ENCODE results near the gene ELK1. TPM values are rescaled to one million over a fixed set of nuclear protein-coding genes. Genes with fewer than 3 reads are reported as not detected.
"Not testable (repeated sequence)": the region's sequence is repeated elsewhere in the genome, so short reads cannot be mapped to it uniquely, and the experiment has no call there.

Gene ELK1
- 10 to 100 TPM in 1 of 2 donors, 1 to 10 TPM in 1; 6.2 to 13.3 TPM for polyA plus RNA-seq

GRCh38 chrX:47650164-47651042 lies at the start of gene ELK1:
Gene ELK1 (minus strand): TSS chrX:47650563. CDS start chrX:47641441, 9,122 bp downstream.
- H3K36me3 ChIP-seq (ENCODE audit: control insufficient read depth in 2 of 2, insufficient read depth in 2 of 2, low read length in 1 of 2): no peaks in the 10 kb centered on the region
- H3K4me1 ChIP-seq (ENCODE audit: control insufficient read depth in 2 of 2, insufficient read depth in 2 of 2, low read length in 1 of 2): peaks cover 0 to 2% of the 10 kb centered on the region in 2 donors
- H3K9me3 ChIP-seq (ENCODE audit: control insufficient read depth in 2 of 2, insufficient read depth in 1 of 2, low read depth in 1 of 2, low read length in 1 of 2): no peaks in the 10 kb centered on the region
- H3K27me3 ChIP-seq (ENCODE audit: control insufficient read depth in 1 of 2, insufficient read depth in 2 of 2, low read length in 2 of 2): no peaks in the 10 kb centered on the region
- H3K27ac ChIP-seq (ENCODE audit: low read depth in 2 of 2, low read length in 1 of 2): peak within 1 kb of the TSS; percentile 73 to 80
- H3K4me3 ChIP-seq (ENCODE audit: low read depth in 1 of 2, low read length in 2 of 2): peak within 1 kb of the TSS; percentile 49 to 86
- WGBS, 2 donors: 0 to 40% methylated on average over 61 to 64 of the region's 65 CpGs

- Histone ChIP-seq H3K27me3 (ENCODE audit: control insufficient read depth in 1 of 2, insufficient read depth in 2 of 2, low read length in 2 of 2) (no peaks in the 10 kb centered on the region), H3K9me3 (ENCODE audit: control insufficient read depth in 2 of 2, insufficient read depth in 1 of 2, low read depth in 1 of 2, low read length in 1 of 2) (no peaks in the 10 kb centered on the region), H3K4me3 (ENCODE audit: low read depth in 1 of 2, low read length in 2 of 2) (no peak overlapping the region), H3K27ac (ENCODE audit: low read depth in 2 of 2, low read length in 1 of 2) (no peak overlapping the region), H3K36me3 (ENCODE audit: control insufficient read depth in 2 of 2, insufficient read depth in 2 of 2, low read length in 1 of 2) (no peaks in the 10 kb centered on the region), H3K4me1 (ENCODE audit: control insufficient read depth in 2 of 2, insufficient read depth in 2 of 2, low read length in 1 of 2) (no peaks in the 10 kb centered on the region)
- 55 to 57% methylated on average over 1 of the region's 1 CpG for WGBS, 2 donors
Observed at GRCh38 chrX:47697181-47697580, 46.8 kb upstream of the ELK1 start.

DNA sequence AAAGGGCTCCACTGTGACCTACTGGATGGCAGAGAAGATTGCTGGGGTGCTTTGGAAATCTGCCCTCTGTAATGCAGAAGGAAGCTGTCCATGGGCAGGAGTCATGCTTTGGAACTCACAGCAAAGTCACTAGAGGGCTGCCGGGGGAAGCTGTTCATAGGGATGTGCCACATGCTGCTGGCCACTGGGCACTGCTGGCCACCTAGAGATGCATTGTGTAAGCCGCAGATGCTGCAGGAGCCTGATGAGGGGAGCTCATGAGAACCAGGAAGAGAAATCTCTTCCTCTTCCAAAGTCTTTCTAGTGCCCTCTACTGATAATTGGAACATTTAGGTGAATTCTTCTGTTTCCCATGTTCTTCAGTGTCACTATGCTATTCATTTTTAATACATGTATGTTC lies 39.8 kb upstream of the ELK1 start:
- Histone ChIP-seq H3K9me3 (ENCODE audit: control insufficient read depth in 2 of 2, insufficient read depth in 1 of 2, low read depth in 1 of 2, low read length in 1 of 2) (no peaks in the 10 kb centered on the region), H3K4me3 (ENCODE audit: low read depth in 1 of 2, low read length in 2 of 2) (no peak overlapping the region), H3K36me3 (ENCODE audit: control insufficient read depth in 2 of 2, insufficient read depth in 2 of 2, low read length in 1 of 2) (no peaks in the 10 kb centered on the region), H3K27ac (ENCODE audit: low read depth in 2 of 2, low read length in 1 of 2) (no peak overlapping the region), H3K4me1 (ENCODE audit: control insufficient read depth in 2 of 2, insufficient read depth in 2 of 2, low read length in 1 of 2) (no peaks in the 10 kb centered on the region), H3K27me3 (ENCODE audit: control insufficient read depth in 1 of 2, insufficient read depth in 2 of 2, low read length in 2 of 2) (no peaks in the 10 kb centered on the region)
- WGBS, 2 donors: 48 to 67% methylated on average over 2 of the region's 2 CpGs

DNA sequence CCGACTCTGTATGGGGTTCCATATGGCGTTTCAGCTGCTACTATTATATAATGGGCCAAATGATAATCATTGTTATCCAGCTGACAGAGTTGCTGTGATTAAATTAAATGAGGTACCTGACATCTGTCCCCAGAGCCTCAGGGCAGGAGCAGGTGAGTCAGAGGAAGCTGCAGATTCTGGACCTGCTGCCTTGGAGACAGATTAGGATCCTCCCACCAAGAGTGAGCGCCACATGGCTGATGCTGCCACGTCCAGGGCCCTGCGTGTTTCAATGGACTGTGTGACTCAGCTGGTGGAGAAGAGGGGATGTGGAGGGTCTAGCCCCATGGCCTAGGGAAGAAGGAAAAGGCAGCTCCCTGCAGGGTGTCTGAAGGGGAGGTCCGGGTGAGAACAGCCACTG lies 36.9 kb upstream of the ELK1 start:
- 47 to 51% methylated on average over 6 of the region's 6 CpGs for WGBS, 2 donors
- Histone ChIP-seq H3K27ac (ENCODE audit: low read depth in 2 of 2, low read length in 1 of 2) (no peak overlapping the region), H3K9me3 (ENCODE audit: control insufficient read depth in 2 of 2, insufficient read depth in 1 of 2, low read depth in 1 of 2, low read length in 1 of 2) (no peaks in the 10 kb centered on the region), H3K4me1 (ENCODE audit: control insufficient read depth in 2 of 2, insufficient read depth in 2 of 2, low read length in 1 of 2) (no peaks in the 10 kb centered on the region), H3K4me3 (ENCODE audit: low read depth in 1 of 2, low read length in 2 of 2) (no peak overlapping the region), H3K27me3 (ENCODE audit: control insufficient read depth in 1 of 2, insufficient read depth in 2 of 2, low read length in 2 of 2) (no peaks in the 10 kb centered on the region), H3K36me3 (ENCODE audit: control insufficient read depth in 2 of 2, insufficient read depth in 2 of 2, low read length in 1 of 2) (no peaks in the 10 kb centered on the region)

DNA sequence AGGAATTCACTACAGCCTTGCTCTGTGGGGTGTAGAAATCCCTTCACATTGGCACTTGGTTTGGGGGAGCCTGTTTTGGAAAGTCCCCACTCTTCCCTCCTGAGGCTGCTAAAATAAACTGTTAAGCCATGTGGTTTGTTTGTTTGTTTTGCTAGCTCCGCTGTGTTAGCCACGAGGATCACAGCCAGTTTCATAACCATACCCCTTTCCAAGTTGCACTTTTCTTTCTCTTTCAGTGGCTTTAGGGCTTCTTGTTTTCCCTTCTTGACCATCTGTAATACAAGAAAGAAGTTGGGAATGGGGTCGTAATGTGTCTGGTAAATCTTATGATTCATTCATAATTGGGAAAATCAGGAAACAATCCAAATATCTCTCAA lies 33.5 kb upstream of the ELK1 start:
- WGBS, 2 donors: 50 to 60% methylated on average over 3 of the region's 3 CpGs

DNA sequence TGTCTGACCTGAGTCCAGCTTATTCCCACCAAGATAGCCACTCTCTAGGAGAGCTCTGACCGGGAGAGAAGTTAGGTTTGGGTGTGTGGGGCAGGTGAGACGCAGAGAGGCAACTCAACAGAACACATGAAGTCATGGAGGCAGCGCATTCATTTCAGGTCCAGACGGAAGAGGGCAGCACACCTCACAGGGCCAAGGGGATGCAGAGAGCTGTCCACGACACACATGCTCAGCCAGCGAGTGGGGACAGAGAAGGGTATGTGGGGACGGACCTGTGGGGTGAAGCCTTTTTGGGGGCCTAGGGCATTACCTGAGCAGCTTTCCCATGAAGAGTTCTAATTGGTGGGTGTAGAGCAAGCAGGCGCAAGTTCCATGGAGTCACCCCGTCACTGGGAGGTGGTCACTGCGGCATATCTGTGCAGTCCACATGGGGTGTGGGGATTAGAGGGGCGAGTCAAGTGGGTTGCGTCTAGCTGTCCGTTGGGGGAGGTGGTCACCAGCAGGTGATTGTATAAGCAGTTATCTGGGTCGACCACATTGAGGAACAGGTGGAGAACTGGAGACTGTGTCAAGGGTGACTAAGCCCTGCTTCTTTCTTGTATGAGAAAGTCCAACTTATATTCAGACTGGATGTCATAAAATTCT lies 32.9 kb upstream of the ELK1 start:
- Histone ChIP-seq H3K4me1 (ENCODE audit: control insufficient read depth in 2 of 2, insufficient read depth in 2 of 2, low read length in 1 of 2) (no peaks in the 10 kb centered on the region), H3K4me3 (ENCODE audit: low read depth in 1 of 2, low read length in 2 of 2) (no peak overlapping the region), H3K27ac (ENCODE audit: low read depth in 2 of 2, low read length in 1 of 2) (no peak overlapping the region), H3K9me3 (ENCODE audit: control insufficient read depth in 2 of 2, insufficient read depth in 1 of 2, low read depth in 1 of 2, low read length in 1 of 2) (no peaks in the 10 kb centered on the region), H3K36me3 (ENCODE audit: control insufficient read depth in 2 of 2, insufficient read depth in 2 of 2, low read length in 1 of 2) (no peaks in the 10 kb centered on the region), H3K27me3 (ENCODE audit: control insufficient read depth in 1 of 2, insufficient read depth in 2 of 2, low read length in 2 of 2) (peaks cover 0 to 4% of the 10 kb centered on the region in 2 donors)
- WGBS, 2 donors: 78 to 89% methylated on average over 14 of the region's 14 CpGs

More for the DNA sequence above, 33.5 kb upstream of the ELK1 start:
- Histone ChIP-seq H3K4me3 (ENCODE audit: low read depth in 1 of 2, low read length in 2 of 2) (no peak overlapping the region), H3K27ac (ENCODE audit: low read depth in 2 of 2, low read length in 1 of 2) (no peak overlapping the region), H3K36me3 (ENCODE audit: control insufficient read depth in 2 of 2, insufficient read depth in 2 of 2, low read length in 1 of 2) (no peaks in the 10 kb centered on the region), H3K4me1 (ENCODE audit: control insufficient read depth in 2 of 2, insufficient read depth in 2 of 2, low read length in 1 of 2) (no peaks in the 10 kb centered on the region), H3K9me3 (ENCODE audit: control insufficient read depth in 2 of 2, insufficient read depth in 1 of 2, low read depth in 1 of 2, low read length in 1 of 2) (no peaks in the 10 kb centered on the region), H3K27me3 (ENCODE audit: control insufficient read depth in 1 of 2, insufficient read depth in 2 of 2, low read length in 2 of 2) (peaks cover 0 to 4% of the 10 kb centered on the region in 2 donors)

DNA sequence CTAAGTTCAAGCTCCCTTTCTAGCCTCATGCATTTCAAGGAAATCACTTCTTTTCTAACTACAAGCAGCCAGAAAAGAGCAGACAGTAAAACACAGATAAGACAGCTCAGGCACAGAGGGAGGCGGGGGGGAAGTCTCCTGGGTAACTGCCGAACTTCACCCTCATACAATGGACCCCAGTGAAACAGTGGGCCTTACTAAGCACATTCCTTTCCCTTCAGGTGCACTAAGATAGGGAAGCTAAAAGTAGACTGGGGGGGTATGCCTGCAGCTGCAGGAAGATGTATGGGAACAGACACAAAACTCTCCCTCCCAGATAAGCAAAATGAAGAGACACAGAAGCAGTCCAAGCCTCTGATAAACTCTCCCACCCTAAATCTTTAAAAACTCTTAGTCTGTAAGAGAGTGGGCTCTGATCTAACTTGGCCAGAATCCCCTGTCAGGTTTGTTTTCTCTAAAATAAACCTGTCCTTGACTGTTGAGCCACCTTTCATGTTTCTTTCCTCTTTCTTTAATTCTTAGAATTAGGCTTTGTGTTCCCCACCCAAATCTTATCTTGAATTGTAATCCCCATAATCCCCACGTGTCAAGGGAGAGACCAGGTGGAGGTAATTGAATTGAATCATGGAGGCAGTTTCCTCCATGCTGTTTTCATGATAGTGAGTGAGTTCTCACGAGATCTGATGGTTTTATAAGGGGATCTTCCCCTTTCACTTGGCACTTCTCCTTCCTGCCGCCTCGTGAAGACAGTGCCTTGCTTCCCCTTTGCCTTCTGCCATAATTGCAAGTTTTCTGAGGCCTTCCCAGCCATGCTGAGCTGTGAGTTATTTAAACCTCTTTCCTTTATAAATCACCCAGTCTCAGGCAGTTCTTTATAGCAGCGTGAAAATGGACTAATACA lies 25.8 kb upstream of the ELK1 start:
- H3K27me3 ChIP-seq (ENCODE audit: control insufficient read depth in 1 of 2, insufficient read depth in 2 of 2, low read length in 2 of 2); H3K27ac ChIP-seq (ENCODE audit: low read depth in 2 of 2, low read length in 1 of 2); H3K36me3 ChIP-seq (ENCODE audit: control insufficient read depth in 2 of 2, insufficient read depth in 2 of 2, low read length in 1 of 2); H3K4me1 ChIP-seq (ENCODE audit: control insufficient read depth in 2 of 2, insufficient read depth in 2 of 2, low read length in 1 of 2); H3K9me3 ChIP-seq (ENCODE audit: control insufficient read depth in 2 of 2, insufficient read depth in 1 of 2, low read depth in 1 of 2, low read length in 1 of 2); H3K4me3 ChIP-seq (ENCODE audit: low read depth in 1 of 2, low read length in 2 of 2): not testable (repeated sequence)
- 64 to 75% methylated on average over 7 of the region's 7 CpGs for WGBS, 2 donors

DNA sequence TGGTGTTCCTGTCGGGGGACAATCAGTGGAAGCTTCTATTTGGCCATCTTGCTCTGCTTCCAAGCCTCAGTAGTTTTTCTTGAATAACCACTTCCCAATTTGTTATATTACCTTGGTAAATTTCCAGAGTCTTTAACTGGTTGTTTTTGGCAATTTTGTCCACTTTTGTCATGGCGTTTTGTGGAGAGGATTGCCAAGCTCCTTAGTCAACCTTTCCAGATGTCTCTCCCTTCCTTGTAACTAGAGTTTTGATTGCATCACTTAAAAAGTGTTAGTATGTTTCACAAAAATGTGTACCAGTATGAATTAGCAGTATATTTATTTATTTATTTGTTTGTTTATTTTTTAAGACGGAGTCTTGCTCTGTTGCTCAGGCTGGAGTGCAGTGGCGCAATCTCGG lies 24.4 kb upstream of the ELK1 start:
- 75 to 80% methylated on average over 5 of the region's 5 CpGs for WGBS, 2 donors
- H3K36me3 ChIP-seq (ENCODE audit: control insufficient read depth in 2 of 2, insufficient read depth in 2 of 2, low read length in 1 of 2): no peaks in the 10 kb centered on the region
- H3K27me3 ChIP-seq (ENCODE audit: control insufficient read depth in 1 of 2, insufficient read depth in 2 of 2, low read length in 2 of 2): peaks cover 0 to 2% of the 10 kb centered on the region in 2 donors

DNA sequence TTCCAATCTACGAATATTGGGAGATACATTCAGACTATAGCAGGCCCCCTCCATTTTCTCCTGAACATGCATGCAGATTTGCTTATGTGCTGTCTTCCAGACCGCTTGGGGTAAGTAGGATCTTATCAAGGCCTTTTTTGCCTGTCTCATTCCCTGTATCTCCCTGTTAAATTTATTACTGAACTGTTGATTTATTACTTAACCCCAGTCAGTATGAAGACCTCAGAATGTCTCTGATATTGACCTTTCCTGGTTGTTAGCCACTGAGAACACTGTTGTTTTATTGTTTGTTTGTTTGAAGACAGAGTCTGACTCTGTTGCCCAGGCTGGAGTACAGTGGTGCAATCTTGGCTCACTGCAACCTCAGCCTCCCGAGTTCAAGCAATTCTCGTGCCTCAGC lies 15.4 kb upstream of the ELK1 start:
- not testable (repeated sequence) for H3K9me3 ChIP-seq (ENCODE audit: control insufficient read depth in 2 of 2, insufficient read depth in 1 of 2, low read depth in 1 of 2, low read length in 1 of 2); H3K4me1 ChIP-seq (ENCODE audit: control insufficient read depth in 2 of 2, insufficient read depth in 2 of 2, low read length in 1 of 2); H3K36me3 ChIP-seq (ENCODE audit: control insufficient read depth in 2 of 2, insufficient read depth in 2 of 2, low read length in 1 of 2); H3K4me3 ChIP-seq (ENCODE audit: low read depth in 1 of 2, low read length in 2 of 2); H3K27ac ChIP-seq (ENCODE audit: low read depth in 2 of 2, low read length in 1 of 2); H3K27me3 ChIP-seq (ENCODE audit: control insufficient read depth in 1 of 2, insufficient read depth in 2 of 2, low read length in 2 of 2)
- 78 to 94% methylated on average over 4 of the region's 4 CpGs for WGBS, 2 donors

More for the DNA sequence above, 24.4 kb upstream of the ELK1 start:
- H3K4me1 ChIP-seq (ENCODE audit: control insufficient read depth in 2 of 2, insufficient read depth in 2 of 2, low read length in 1 of 2): no peaks in the 10 kb centered on the region
- H3K4me3 ChIP-seq (ENCODE audit: low read depth in 1 of 2, low read length in 2 of 2): no peak overlapping the region
- no peak overlapping the region for H3K27ac ChIP-seq (ENCODE audit: low read depth in 2 of 2, low read length in 1 of 2)
- peaks cover 0 to 4% of the 10 kb centered on the region in 2 donors for H3K9me3 ChIP-seq (ENCODE audit: control insufficient read depth in 2 of 2, insufficient read depth in 1 of 2, low read depth in 1 of 2, low read length in 1 of 2)
